Neural crest cell (in vitro differentiated cells): Measurements from ENCODE around the gene ESR1. TPM values are rescaled to one million over a fixed set of nuclear protein-coding genes. Genes with fewer than 3 reads are reported as not detected.

ENCODE experiments used
- DNase-seq: peaks from one replicate; pipeline ENCODE4 v3.0.0; 2021; ENCODE audit warnings: low read depth, mixed read lengths, low spot score
- H3K27ac Mint-ChIP-seq: one replicate; pipeline ENCODE4 v1.8.0; 2021; ENCODE audit warnings: mild to moderate bottlenecking, mixed read lengths; ENCODE audit not compliant: unreplicated experiment
- H3K27me3 Mint-ChIP-seq: 2 replicates; pipeline ENCODE4 v1.8.0; 2021; ENCODE audit warnings: low read depth, mild to moderate bottlenecking, mixed read lengths
- H3K36me3 Mint-ChIP-seq: 2 replicates; pipeline ENCODE4 v1.8.0; 2021; ENCODE audit warnings: low read depth, mild to moderate bottlenecking, mixed read lengths
- H3K4me1 Mint-ChIP-seq: 2 replicates; pipeline ENCODE4 v1.8.0; 2021; ENCODE audit warnings: mixed read lengths
- H3K4me3 Mint-ChIP-seq: one replicate; pipeline ENCODE4 v1.8.0; 2021; ENCODE audit warnings: mild to moderate bottlenecking, mixed read lengths
- H3K9me3 Mint-ChIP-seq: 2 replicates; pipeline ENCODE4 v1.8.0; 2021; ENCODE audit warnings: mixed read lengths
- total RNA-seq: library from RNA; stranded (reverse); gene quantifications from 2 replicates; pipeline ENCODE4 v1.2.1, GENCODE V29; 2021
- TF ChIP-seq, protein P1 (sequence below): fragments of 200-600 bp; sonication (generic); conservative IDR thresholded peaks from 2 replicates; pipeline ENCODE4 v1.5.0; 2021; ENCODE audit warnings: antibody characterized with exemption, mild to moderate bottlenecking

Gene ESR1
- total RNA-seq, 1 donor from 2014 or later: not detected

DNA sequence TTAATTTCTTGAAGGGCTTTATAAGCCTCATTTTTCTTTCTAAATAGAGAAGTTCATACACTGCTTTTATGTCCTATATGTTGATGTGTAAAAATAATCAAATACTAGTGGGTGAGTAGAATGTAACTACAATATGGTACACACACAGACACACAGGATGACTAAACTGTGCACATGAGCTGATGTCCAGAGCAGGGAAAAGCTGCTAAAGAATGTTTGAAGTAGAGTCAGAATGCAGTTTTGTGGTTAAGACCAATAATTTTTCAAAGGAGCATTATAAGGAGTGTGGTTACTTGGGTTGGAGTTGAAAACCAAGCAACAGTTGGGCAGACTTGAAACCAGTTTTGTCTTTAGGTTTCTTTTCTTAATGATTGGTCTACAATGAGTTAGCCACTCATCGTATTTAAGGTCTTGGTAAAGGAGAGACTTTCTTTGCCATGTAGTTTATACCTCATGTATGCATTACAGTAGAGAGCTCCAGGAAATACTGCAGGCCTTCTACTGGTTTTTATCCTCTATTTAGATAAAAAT, 196.6 kb downstream of the ESR1 start:
- Mint-ChIP-seq H3K4me1 (no peaks in the 10 kb centered on the region), H3K27me3 (no peaks in the 10 kb centered on the region), H3K9me3 (no peaks in the 10 kb centered on the region), H3K27ac (no peak overlapping the region), H3K4me3 (no peak overlapping the region), H3K36me3 (no peaks in the 10 kb centered on the region)
- no peak for DNase-seq
- TF ChIP-seq, protein P1, sequence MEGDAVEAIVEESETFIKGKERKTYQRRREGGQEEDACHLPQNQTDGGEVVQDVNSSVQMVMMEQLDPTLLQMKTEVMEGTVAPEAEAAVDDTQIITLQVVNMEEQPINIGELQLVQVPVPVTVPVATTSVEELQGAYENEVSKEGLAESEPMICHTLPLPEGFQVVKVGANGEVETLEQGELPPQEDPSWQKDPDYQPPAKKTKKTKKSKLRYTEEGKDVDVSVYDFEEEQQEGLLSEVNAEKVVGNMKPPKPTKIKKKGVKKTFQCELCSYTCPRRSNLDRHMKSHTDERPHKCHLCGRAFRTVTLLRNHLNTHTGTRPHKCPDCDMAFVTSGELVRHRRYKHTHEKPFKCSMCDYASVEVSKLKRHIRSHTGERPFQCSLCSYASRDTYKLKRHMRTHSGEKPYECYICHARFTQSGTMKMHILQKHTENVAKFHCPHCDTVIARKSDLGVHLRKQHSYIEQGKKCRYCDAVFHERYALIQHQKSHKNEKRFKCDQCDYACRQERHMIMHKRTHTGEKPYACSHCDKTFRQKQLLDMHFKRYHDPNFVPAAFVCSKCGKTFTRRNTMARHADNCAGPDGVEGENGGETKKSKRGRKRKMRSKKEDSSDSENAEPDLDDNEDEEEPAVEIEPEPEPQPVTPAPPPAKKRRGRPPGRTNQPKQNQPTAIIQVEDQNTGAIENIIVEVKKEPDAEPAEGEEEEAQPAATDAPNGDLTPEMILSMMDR: no peak

DNA sequence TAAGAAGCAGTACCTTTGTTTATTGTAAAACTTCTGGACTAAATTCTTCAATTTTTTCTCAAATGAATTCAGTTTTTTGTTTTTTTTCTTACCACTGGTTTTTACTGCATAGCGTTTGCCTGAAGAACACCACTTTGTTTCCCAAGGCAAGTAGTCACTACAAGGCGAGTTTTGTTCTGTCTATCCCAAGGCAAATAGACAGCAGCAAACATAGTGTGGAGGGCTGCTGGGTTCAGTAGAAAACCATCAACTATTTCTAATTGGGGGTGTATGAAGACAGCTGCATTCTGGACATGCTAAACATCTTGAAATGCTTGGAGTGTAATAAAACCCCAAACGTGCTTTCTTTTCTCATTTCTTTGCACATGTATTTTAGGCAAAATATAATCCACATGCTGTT, 197.4 kb downstream of the ESR1 start:
- Mint-ChIP-seq H3K36me3 (no peaks in the 10 kb centered on the region), H3K4me1 (no peaks in the 10 kb centered on the region), H3K27ac (no peak overlapping the region), H3K4me3 (no peak overlapping the region), H3K27me3 (no peaks in the 10 kb centered on the region), H3K9me3 (no peaks in the 10 kb centered on the region)
- DNase-seq: no peak
- TF ChIP-seq, protein P1: no peak

DNA sequence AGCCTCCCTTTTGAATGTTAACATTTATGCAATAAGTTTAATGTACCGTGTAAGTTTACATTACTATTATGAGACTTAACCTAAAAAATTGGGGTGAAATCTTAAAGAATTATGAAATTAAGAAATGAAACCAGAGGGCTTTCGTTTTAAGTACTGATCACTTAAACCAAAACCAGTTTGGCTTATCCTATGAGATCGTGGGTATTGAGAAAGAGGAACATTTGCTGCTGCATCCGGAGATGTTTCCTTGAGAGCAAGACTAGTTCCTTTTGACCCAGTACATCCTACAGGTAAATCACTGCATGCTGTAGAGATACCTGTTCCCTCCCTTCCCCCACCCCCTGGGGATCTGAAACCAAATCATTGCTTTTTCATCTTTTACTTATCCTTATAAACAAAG, 201.3 kb downstream of the ESR1 start:
- TF ChIP-seq, protein P1: no peak
- Mint-ChIP-seq H3K36me3 (no peaks in the 10 kb centered on the region), H3K27me3 (peaks cover 14% of the 10 kb centered on the region), H3K27ac (no peak overlapping the region), H3K4me3 (no peak overlapping the region), H3K4me1 (no peaks in the 10 kb centered on the region), H3K9me3 (no peaks in the 10 kb centered on the region)
- no peak for DNase-seq

DNA sequence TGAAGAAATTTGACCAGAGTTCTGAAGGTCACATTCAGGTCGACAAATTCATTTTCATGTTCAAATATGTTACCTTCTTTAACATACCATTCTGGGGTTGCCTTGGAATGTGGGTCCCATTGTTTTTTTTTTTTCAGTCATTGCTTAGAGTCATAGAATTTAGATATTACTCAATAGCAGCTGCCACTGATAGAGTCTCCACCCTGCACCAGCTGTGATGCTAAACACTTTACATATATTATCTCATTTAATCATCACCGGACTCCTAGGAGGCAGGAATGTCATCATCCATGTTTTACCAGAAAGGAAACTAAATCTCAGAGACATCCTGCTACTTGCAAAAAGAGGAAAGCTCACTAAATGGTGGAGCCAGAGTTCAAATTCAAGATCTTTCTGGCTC, 204.7 kb downstream of the ESR1 start:
- no peak for DNase-seq
- no peak overlapping the region for H3K27ac Mint-ChIP-seq
- H3K9me3 Mint-ChIP-seq: no peaks in the 10 kb centered on the region
- no peaks in the 10 kb centered on the region for H3K36me3 Mint-ChIP-seq
- peaks cover 18% of the 10 kb centered on the region for H3K27me3 Mint-ChIP-seq
- no peaks in the 10 kb centered on the region for H3K4me1 Mint-ChIP-seq
- TF ChIP-seq, protein P1: no peak
- no peak overlapping the region for H3K4me3 Mint-ChIP-seq

DNA sequence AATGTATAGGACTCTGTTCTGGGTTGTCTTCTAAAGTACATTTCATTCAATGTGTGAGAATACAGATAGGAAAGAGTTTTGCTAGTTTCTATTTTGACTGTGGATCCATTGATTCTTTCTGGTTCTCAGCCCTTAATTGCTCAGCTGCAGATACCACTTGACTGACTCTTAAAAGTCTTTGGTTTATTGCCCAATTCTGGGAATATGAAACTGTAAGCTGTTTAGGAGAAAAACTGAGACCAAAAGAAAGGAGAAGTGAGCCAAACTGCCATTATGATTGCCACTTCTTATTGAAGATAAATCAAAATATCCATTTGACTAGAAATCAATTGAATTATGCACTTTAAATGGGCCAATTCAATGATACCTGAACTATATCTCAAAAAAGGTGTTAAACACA, 211.4 kb downstream of the ESR1 start:
- H3K36me3 Mint-ChIP-seq: no peaks in the 10 kb centered on the region
- H3K9me3 Mint-ChIP-seq: peaks cover 4% of the 10 kb centered on the region
- H3K27me3 Mint-ChIP-seq: peaks cover 5% of the 10 kb centered on the region
- no peak overlapping the region for H3K4me3 Mint-ChIP-seq
- TF ChIP-seq, protein P1: no peak
- H3K4me1 Mint-ChIP-seq: no peaks in the 10 kb centered on the region
- no peak overlapping the region for H3K27ac Mint-ChIP-seq
- DNase-seq: no peak

DNA sequence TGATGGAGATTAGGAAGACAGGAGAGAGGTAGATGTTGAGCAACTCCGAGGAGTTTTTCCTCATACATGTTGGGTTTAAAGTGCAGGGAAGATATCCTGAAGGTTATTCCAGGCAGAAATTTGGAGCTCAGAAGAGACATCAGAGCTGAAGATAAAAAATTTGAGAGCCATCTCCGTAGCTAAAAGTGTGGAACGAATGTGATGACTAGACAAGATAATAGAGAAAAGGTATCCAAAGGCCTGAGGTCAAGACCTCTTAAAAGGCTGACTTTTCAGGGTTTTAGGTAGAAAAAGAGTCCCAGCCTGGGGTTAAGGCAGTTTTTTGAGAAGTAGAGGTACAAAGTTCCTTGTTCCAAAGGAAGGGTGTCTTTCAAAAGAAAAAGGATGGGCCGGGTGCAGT, 214.8 kb downstream of the ESR1 start:
- Mint-ChIP-seq H3K9me3 (peaks cover 4% of the 10 kb centered on the region), H3K4me1 (no peaks in the 10 kb centered on the region), H3K4me3 (no peak overlapping the region), H3K36me3 (no peaks in the 10 kb centered on the region), H3K27ac (no peak overlapping the region), H3K27me3 (no peaks in the 10 kb centered on the region)
- TF ChIP-seq, protein P1: no peak
- DNase-seq: no peak
